Type B pancreatic cell (in vitro differentiated cells): ENCODE measurements around the gene INTU. TPM values are rescaled to one million over a fixed set of nuclear protein-coding genes. Genes with fewer than 3 reads are reported as not detected.

Source experiments
- DNase-seq: peaks from one replicate; pipeline ENCODE4 v3.0.0; 2021; ENCODE audit warnings: mixed read lengths; ENCODE audit not compliant: unreplicated experiment; ENCODE audit errors: extremely low spot score
- H3K27ac Mint-ChIP-seq: 2 replicates; pipeline ENCODE4 v1.8.0; 2021; ENCODE audit warnings: mild to moderate bottlenecking, mixed read lengths
- H3K27me3 Mint-ChIP-seq: 2 replicates; pipeline ENCODE4 v1.8.0; 2021; ENCODE audit warnings: mixed read lengths
- H3K36me3 Mint-ChIP-seq: 2 replicates; pipeline ENCODE4 v1.8.0; 2021; ENCODE audit warnings: mixed read lengths
- H3K4me1 Mint-ChIP-seq: one replicate; pipeline ENCODE4 v1.8.0; 2021; ENCODE audit warnings: mixed read lengths; ENCODE audit not compliant: unreplicated experiment
- H3K4me3 Mint-ChIP-seq: 2 replicates; pipeline ENCODE4 v1.8.0; 2021; ENCODE audit warnings: mild to moderate bottlenecking, mixed read lengths
- H3K9me3 Mint-ChIP-seq: 2 replicates; pipeline ENCODE4 v1.8.0; 2021; ENCODE audit warnings: mixed read lengths
- total RNA-seq: library from RNA; stranded (reverse); gene quantifications from 2 replicates; pipeline ENCODE4 v1.2.1, GENCODE V29; 2021; ENCODE audit warnings: low replicate concordance
- TF ChIP-seq, protein P1 (sequence below): fragments of 200-600 bp; sonication (generic); conservative IDR thresholded peaks from 2 replicates; pipeline ENCODE4 v1.5.0; 2021; ENCODE audit warnings: antibody characterized with exemption, mild to moderate bottlenecking

The INTU gene
- total RNA-seq, 1 donor from 2014 or later, result 20.7 TPM

DNA sequence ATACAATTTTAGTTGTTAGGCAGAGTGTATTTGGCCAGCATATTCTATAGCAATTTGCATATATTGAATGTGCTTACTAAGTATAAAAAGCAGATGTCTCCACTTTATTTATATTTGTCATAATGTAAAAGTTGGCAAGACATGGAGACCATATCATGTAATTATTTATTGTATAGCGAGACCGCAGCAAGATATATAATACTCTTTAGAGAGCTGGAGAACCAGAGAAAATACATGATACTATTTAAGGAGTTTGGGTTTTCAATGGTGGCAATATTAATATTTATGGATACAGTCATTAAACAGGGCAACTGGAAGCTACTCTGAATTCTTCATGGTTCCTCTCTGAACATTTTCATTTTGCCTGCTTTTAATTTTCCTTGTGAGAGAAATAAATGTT is 35.0 kb downstream of the INTU start:
- H3K27ac Mint-ChIP-seq, result no peak overlapping the region
- peaks cover 3% of the 10 kb centered on the region for H3K4me1 Mint-ChIP-seq

DNA sequence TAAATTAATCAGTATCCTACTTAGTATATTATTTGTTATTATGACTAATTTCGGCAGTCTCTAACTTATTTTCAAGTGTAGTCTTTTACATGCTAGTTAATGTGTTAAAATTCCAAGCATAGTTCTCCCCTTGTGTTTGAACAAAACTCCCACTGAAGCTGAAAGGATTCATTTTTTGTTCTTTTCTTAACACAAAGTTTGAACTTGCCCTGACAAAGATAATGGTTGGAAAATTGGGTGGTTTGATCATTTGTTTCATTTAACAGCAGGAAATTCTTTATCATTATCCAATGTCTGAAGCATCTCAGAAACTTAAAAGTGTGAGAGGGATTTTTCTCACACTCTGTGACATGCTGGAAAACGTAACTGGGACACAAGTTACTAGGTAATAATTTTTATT is 36.0 kb downstream of the INTU start:
- Mint-ChIP-seq H3K36me3 (peaks cover 21% of the 10 kb centered on the region), H3K27ac (no peak overlapping the region), H3K27me3 (no peaks in the 10 kb centered on the region), H3K4me1 (peaks cover 3% of the 10 kb centered on the region), H3K4me3 (no peak overlapping the region), H3K9me3 (no peaks in the 10 kb centered on the region)
- DNase-seq, result no peak
- TF ChIP-seq, protein P1, sequence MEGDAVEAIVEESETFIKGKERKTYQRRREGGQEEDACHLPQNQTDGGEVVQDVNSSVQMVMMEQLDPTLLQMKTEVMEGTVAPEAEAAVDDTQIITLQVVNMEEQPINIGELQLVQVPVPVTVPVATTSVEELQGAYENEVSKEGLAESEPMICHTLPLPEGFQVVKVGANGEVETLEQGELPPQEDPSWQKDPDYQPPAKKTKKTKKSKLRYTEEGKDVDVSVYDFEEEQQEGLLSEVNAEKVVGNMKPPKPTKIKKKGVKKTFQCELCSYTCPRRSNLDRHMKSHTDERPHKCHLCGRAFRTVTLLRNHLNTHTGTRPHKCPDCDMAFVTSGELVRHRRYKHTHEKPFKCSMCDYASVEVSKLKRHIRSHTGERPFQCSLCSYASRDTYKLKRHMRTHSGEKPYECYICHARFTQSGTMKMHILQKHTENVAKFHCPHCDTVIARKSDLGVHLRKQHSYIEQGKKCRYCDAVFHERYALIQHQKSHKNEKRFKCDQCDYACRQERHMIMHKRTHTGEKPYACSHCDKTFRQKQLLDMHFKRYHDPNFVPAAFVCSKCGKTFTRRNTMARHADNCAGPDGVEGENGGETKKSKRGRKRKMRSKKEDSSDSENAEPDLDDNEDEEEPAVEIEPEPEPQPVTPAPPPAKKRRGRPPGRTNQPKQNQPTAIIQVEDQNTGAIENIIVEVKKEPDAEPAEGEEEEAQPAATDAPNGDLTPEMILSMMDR, result no peak

More for the DNA sequence above, 35.0 kb downstream of the INTU start:
- no peak for DNase-seq
- TF ChIP-seq, protein P1, result no peak
- H3K4me3 Mint-ChIP-seq, result no peak overlapping the region
- no peaks in the 10 kb centered on the region for H3K9me3 Mint-ChIP-seq
- no peaks in the 10 kb centered on the region for H3K27me3 Mint-ChIP-seq
- H3K36me3 Mint-ChIP-seq, result peaks cover 21% of the 10 kb centered on the region

DNA sequence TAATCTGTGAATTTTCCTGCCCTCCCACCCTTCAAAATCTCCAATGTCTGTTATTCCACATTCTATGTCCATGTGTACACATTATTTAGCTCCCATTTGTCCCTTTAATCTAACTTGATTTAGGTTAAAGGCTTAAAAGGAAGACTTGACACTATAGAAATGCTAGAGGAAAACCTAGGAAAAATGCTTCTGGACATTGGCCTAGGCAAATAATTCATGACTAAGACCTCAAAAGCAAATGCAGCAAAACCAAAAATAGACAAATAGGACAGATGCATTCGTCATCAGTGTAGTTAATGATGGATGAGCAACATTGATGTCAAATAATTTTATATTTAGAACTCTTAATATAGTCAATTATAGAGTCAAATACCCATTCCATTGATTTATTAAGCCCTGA is 36.9 kb downstream of the INTU start:
- H3K27ac Mint-ChIP-seq, result no peak overlapping the region
- peaks cover 3% of the 10 kb centered on the region for H3K4me1 Mint-ChIP-seq
- peaks cover 27% of the 10 kb centered on the region for H3K36me3 Mint-ChIP-seq
- H3K27me3 Mint-ChIP-seq, result no peaks in the 10 kb centered on the region
- no peak overlapping the region for H3K4me3 Mint-ChIP-seq
- no peak for DNase-seq
- H3K9me3 Mint-ChIP-seq, result no peaks in the 10 kb centered on the region
- TF ChIP-seq, protein P1, result no peak

DNA sequence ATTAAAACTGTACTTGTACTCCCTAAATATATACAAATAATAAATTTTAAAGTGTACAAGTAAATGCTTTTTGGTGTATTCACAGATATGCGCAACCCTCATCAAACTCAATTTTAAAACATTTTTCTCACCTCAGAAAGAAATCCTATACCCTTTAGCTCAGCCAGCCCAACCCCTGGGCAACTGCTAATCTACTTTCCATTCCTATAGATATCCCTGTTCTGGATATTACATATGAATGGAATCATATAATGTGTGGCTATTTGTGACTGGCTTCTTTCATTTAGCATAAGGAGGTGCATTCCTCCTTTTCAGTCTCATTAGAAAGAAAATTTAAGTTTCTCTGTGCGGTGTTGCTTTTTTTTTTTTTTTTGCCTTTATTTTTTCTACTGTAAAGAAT is 39.4 kb downstream of the INTU start:
- TF ChIP-seq, protein P1, result no peak
- H3K4me1 Mint-ChIP-seq, result peaks cover 3% of the 10 kb centered on the region
- H3K9me3 Mint-ChIP-seq, result no peaks in the 10 kb centered on the region
- H3K27me3 Mint-ChIP-seq, result no peaks in the 10 kb centered on the region
- no peak overlapping the region for H3K27ac Mint-ChIP-seq
- no peak for DNase-seq
- H3K36me3 Mint-ChIP-seq, result peaks cover 29% of the 10 kb centered on the region
- no peak overlapping the region for H3K4me3 Mint-ChIP-seq

DNA sequence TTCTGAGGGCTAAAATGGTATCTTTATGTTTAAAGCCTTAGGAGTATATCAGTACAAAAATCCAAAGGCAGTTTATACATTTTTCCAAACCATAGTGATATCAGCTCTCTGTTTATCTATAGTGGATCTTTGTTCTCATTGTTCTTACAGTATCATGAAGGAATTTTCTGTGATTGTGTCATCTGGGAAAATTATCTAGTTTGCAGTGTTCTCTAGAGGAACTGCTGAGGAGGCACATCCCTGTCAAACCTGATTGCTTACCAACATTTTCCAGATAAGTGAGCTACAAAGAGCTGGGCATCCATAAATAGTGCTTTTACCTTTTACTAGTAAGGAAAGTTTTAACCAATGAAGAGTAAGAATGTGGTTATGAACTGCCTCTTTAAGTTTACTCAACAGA is 52.5 kb downstream of the INTU start:
- H3K27ac Mint-ChIP-seq, result no peak overlapping the region
- DNase-seq, result no peak
- H3K36me3 Mint-ChIP-seq, result peaks cover 15% of the 10 kb centered on the region
- H3K4me3 Mint-ChIP-seq, result no peak overlapping the region
- H3K27me3 Mint-ChIP-seq, result no peaks in the 10 kb centered on the region
- H3K4me1 Mint-ChIP-seq, result no peaks in the 10 kb centered on the region
- no peaks in the 10 kb centered on the region for H3K9me3 Mint-ChIP-seq
- TF ChIP-seq, protein P1, result no peak

DNA sequence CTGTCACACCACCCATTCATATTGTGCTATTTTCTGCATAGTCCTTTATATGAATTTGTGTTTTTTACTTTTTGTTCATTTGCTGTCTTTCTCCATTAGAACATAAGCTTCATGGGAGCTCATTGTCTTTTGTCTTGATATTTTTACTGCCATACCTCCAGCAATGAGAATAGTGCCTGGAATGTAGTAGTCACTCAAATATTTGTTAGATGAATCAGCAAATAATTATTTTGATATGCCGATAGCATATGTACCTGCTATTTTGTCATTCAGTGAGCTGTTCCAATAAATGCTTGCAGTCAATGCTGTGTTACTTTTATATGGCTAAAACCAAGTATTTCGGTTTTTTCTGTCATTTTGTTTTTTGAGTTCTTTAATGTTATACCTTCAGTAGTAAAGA is 53.9 kb downstream of the INTU start:
- no peak for DNase-seq
- Mint-ChIP-seq H3K27me3 (no peaks in the 10 kb centered on the region), H3K4me3 (no peak overlapping the region), H3K9me3 (no peaks in the 10 kb centered on the region), H3K27ac (no peak overlapping the region), H3K36me3 (peaks cover 26% of the 10 kb centered on the region), H3K4me1 (no peaks in the 10 kb centered on the region)
- TF ChIP-seq, protein P1, result no peak
